ENCODE measurements around the gene SLC25A38. TPM values are rescaled to one million over a fixed set of nuclear protein-coding genes. Genes with fewer than 3 reads are reported as not detected.

The SLC25A38 gene
- total and polyA plus RNA-seq, 11 donors, result 13.6 to 34.8 (median 20.9) TPM

GRCh38 chr3:39408493-39409372, 25.6 kb downstream of the SLC25A38 start:
- TF ChIP-seq CTCF (IDR thresholded peaks at IDR 0.05), result no peak
- no peak for TF ChIP-seq POLR2A (IDR thresholded peaks at IDR 0.05)
- Histone ChIP-seq H3K4me3 (peak overlapping the region in 1 of 12 donors; percentile 76), H3K4me1 (peaks cover 4 to 40% (median 23%) of the 10 kb centered on the region in 12 donors), H3K9me3 (no peaks in the 10 kb centered on the region), H3K27me3 (no peaks in the 10 kb centered on the region), H3K36me3 (peaks cover 2 to 62% (median 58%) of the 10 kb centered on the region in 9 donors), H3K27ac (no peak overlapping the region)
- intact Hi-C loops (cut with DNase I), result no loop called here
- ATAC-seq (no peak), DNase-seq (no peak)
- 88 to 92% (median 90%) methylated on average over 21 of the region's 21 CpGs for WGBS, 4 donors

- 78 to 84% (median 79%) methylated on average over 7 of the region's 7 CpGs for WGBS, 4 donors
- Histone ChIP-seq H3K27ac (no peak overlapping the region), H3K4me1 (peaks cover 4 to 49% (median 29%) of the 10 kb centered on the region in 12 donors), H3K4me3 (no peak overlapping the region), H3K9me3 (no peaks in the 10 kb centered on the region), H3K27me3 (no peaks in the 10 kb centered on the region), H3K36me3 (peaks cover 2 to 70% (median 62%) of the 10 kb centered on the region in 9 donors)
- TF ChIP-seq CTCF (IDR thresholded peaks at IDR 0.05), result no peak
- no peak for TF ChIP-seq POLR2A (IDR thresholded peaks at IDR 0.05)
- no peak for DNase-seq
- ATAC-seq, result no peak
- intact Hi-C loops (cut with DNase I), result loop anchor here in 1 of 10 donors (10.0 kb wide), 1 partner anchor 905 kb away; no protein-coding TSS in a partner anchor
Observed at GRCh38 chr3:39409514-39410136, 26.5 kb downstream of the SLC25A38 start.

- Histone ChIP-seq H3K27ac (no peak overlapping the region), H3K4me3 (no peak overlapping the region), H3K27me3 (no peaks in the 10 kb centered on the region), H3K36me3 (peaks cover 2 to 71% (median 62%) of the 10 kb centered on the region in 9 donors), H3K4me1 (peaks cover 4 to 51% (median 28%) of the 10 kb centered on the region in 12 donors), H3K9me3 (no peaks in the 10 kb centered on the region)
- ATAC-seq (no peak), DNase-seq (no peak)
- WGBS, 4 donors, result 92 to 98% (median 95%) methylated on average over 6 to 7 of the region's 7 CpGs
- no peak for TF ChIP-seq CTCF (IDR thresholded peaks at IDR 0.05)
- TF ChIP-seq POLR2A (IDR thresholded peaks at IDR 0.05), result no peak
- intact Hi-C loops (cut with DNase I), result loop anchor here in 1 of 10 donors (10.0 kb wide), 1 partner anchor 904 kb away; no protein-coding TSS in a partner anchor
Observed at GRCh38 chr3:39410893-39411292, 27.7 kb downstream of the SLC25A38 start.
